CD14-positive monocyte (primary cell): ENCODE results near the gene TBC1D28. TPM values are rescaled to one million over a fixed set of nuclear protein-coding genes. Genes with fewer than 3 reads are reported as not detected.
"Not testable (repeated sequence)": the region's sequence is repeated elsewhere in the genome, so short reads cannot be mapped to it uniquely, and the experiment has no call there.

ENCODE experiments used
- DNase-seq, 3 donors: peaks; one replicate each; pipeline ENCODE4 v3.0.0-alpha.2; 2011 to 2022
- H2AFZ ChIP-seq: 2 replicates; pipeline ENCODE4 v1.6.0; 2012; ENCODE audit warnings: mild to moderate bottlenecking, low read depth, low read length, inconsistent platforms; ENCODE audit not compliant: insufficient read depth, poor library complexity, severe bottlenecking
- H3K27ac ChIP-seq, 2 donors: 1 replicate in 1 of 2; 2 replicates in 1 of 2; pipeline ENCODE4 v1.5.1; 2012 to 2013; ENCODE audit warnings: low read length in 2 of 2, control low read depth in 1 of 2, inconsistent platforms in 1 of 2, low read depth in 1 of 2, mild to moderate bottlenecking in 1 of 2
- H3K27me3 ChIP-seq, 2 donors: one replicate each; pipeline versions ENCODE4 v1.6.0 to v1.6.1; 2011 to 2013; ENCODE audit warnings: low read length in 2 of 2; ENCODE audit not compliant: control insufficient read depth in 2 of 2, insufficient read depth in 2 of 2
- H3K36me3 ChIP-seq, 2 donors: replicated peaks in 1 of 2; 1 replicate in 1 of 2; 2 replicates in 1 of 2; pipeline versions ENCODE4 v1.5.1 to v1.6.1; 2012 to 2013; ENCODE audit warnings: low read length in 2 of 2, control low read depth in 1 of 2, inconsistent platforms in 1 of 2, mild to moderate bottlenecking in 1 of 2; ENCODE audit not compliant: insufficient read depth in 2 of 2, control insufficient read depth in 1 of 2
- H3K4me1 ChIP-seq, 2 donors: 1 replicate in 1 of 2; 2 replicates in 1 of 2; pipeline versions ENCODE4 v1.5.1 to v1.6.1; 2012 to 2013; ENCODE audit warnings: low read length in 2 of 2, control low read depth in 1 of 2, inconsistent platforms in 1 of 2, mild to moderate bottlenecking in 1 of 2, moderate library complexity in 1 of 2; ENCODE audit not compliant: insufficient read depth in 2 of 2, control insufficient read depth in 1 of 2
- H3K4me2 ChIP-seq: replicated peaks from 2 replicates; pipeline ENCODE3; 2012; ENCODE audit warnings: low read length, moderate library complexity, mild to moderate bottlenecking; ENCODE audit not compliant: poor library complexity, severe bottlenecking; ENCODE audit errors: extremely low read depth
- H3K4me3 ChIP-seq, 3 experiments: fragments of 200-600 bp in 1 of 3; sonication (generic) in 1 of 3; replicated peaks in 1 of 3; 1 replicate in 2 of 3; 2 replicates in 1 of 3; pipeline ENCODE4 v1.5.1; 2011 to 2013; ENCODE audit warnings: low read length in 3 of 3, mild to moderate bottlenecking in 3 of 3, control low read depth in 2 of 3, low read depth in 2 of 3, inconsistent platforms in 1 of 3, moderate library complexity in 1 of 3
- H3K79me2 ChIP-seq: 2 replicates; pipeline ENCODE4 v1.6.0; 2012; ENCODE audit warnings: mild to moderate bottlenecking, control low read depth, inconsistent platforms, low read length, moderate library complexity; ENCODE audit not compliant: insufficient read depth
- H3K9ac ChIP-seq: 2 replicates; pipeline ENCODE4 v1.6.0; 2017; ENCODE audit warnings: low read length, mild to moderate bottlenecking; ENCODE audit not compliant: insufficient read depth, poor library complexity, severe bottlenecking
- H3K9me3 ChIP-seq, 2 donors: replicated peaks in 1 of 2; 1 replicate in 1 of 2; 2 replicates in 1 of 2; pipeline versions ENCODE4 v1.5.1 to v1.6.1; 2012 to 2013; ENCODE audit warnings: low read length in 2 of 2, control low read depth in 1 of 2; ENCODE audit not compliant: control insufficient read depth in 1 of 2, insufficient read depth in 1 of 2
- H4K20me1 ChIP-seq: 2 replicates; pipeline ENCODE4 v1.6.0; 2012; ENCODE audit warnings: mild to moderate bottlenecking, low read length, control low read depth, moderate library complexity; ENCODE audit not compliant: insufficient read depth
- H3K27ac Mint-ChIP-seq, 7 donors: one replicate each; pipeline ENCODE4 v1.8.0; 2020; ENCODE audit warnings: mild to moderate bottlenecking in 7 of 7, mixed read lengths in 7 of 7, moderate library complexity in 6 of 7, inconsistent platforms in 2 of 7
- H3K27me3 Mint-ChIP-seq, 3 donors: one replicate each; pipeline ENCODE4 v1.8.0; 2021 to 2022; ENCODE audit warnings: low read depth in 3 of 3, mild to moderate bottlenecking in 3 of 3, mixed read lengths in 3 of 3, moderate library complexity in 3 of 3, inconsistent platforms in 1 of 3
- H3K36me3 Mint-ChIP-seq, 2 donors: one replicate each; pipeline ENCODE4 v1.8.0; 2020; ENCODE audit warnings: mixed read lengths in 2 of 2, inconsistent platforms in 1 of 2, mild to moderate bottlenecking in 1 of 2
- H3K4me1 Mint-ChIP-seq: one replicate; pipeline ENCODE4 v1.8.0; 2020; ENCODE audit warnings: mild to moderate bottlenecking, mixed read lengths
- H3K4me3 Mint-ChIP-seq, 2 donors: one replicate each; pipeline ENCODE4 v1.8.0; 2020; ENCODE audit warnings: mild to moderate bottlenecking in 2 of 2, mixed read lengths in 2 of 2, moderate library complexity in 1 of 2
- H3K9me3 Mint-ChIP-seq, 7 donors: one replicate each; pipeline ENCODE4 v1.8.0; 2020 to 2022; ENCODE audit warnings: mixed read lengths in 7 of 7, mild to moderate bottlenecking in 6 of 7, moderate library complexity in 6 of 7, inconsistent platforms in 2 of 7
- WGBS: methylation state at CpG from one replicate; pipeline ENCODE4 v1.1.5; 2013; ENCODE audit warnings: missing lambda C conversion rate; ENCODE audit not compliant: insufficient coverage; 5-methylcytosine and 5-hydroxymethylcytosine counted together
- intact Hi-C, 2 donors: fragments of 100-400 bp; cut with micrococcal nuclease; formaldehyde crosslinking; loops; one replicate each; pipeline versions ENCODE4 v1.15.0 to v1.15.1; 2023
- polyA plus RNA-seq, 3 donors: library from polyadenylated mRNA; depleted of rRNA in 1 of 3; unstranded in 2 of 3; stranded (reverse) in 1 of 3; fragments of 300-500 nt in 2 of 3; fragments of >200 nt in 1 of 3; fragmentation: Illumina TruSeq in 2 of 3; gene quantifications; 1 replicate in 2 of 3; 2 replicates in 1 of 3; pipeline ENCODE4 v1.2.3, GENCODE V29; 2012 to 2021

The TBC1D28 gene
- polyA plus RNA-seq, 3 donors: not detected

GRCh38 chr17:18676928-18677327 lies 32.7 kb upstream of the TBC1D28 start:
- WGBS: no CpG with 5 or more reads among the region's 3 CpGs
- intact Hi-C loops, H2AFZ ChIP-seq, H3K27ac ChIP-seq, H3K27ac Mint-ChIP-seq, H3K4me3 Mint-ChIP-seq, H3K4me1 ChIP-seq, H3K9ac ChIP-seq, H3K27me3 Mint-ChIP-seq, H3K36me3 Mint-ChIP-seq, H3K9me3 ChIP-seq, H3K4me3 ChIP-seq, H3K4me1 Mint-ChIP-seq, H3K4me2 ChIP-seq, H3K27me3 ChIP-seq, H4K20me1 ChIP-seq, H3K36me3 ChIP-seq, H3K79me2 ChIP-seq, DNase-seq: not testable (repeated sequence)
- H3K9me3 Mint-ChIP-seq: peaks cover 2 to 21% (median 9%) of the 10 kb centered on the region in 7 donors

- H3K4me1 ChIP-seq, DNase-seq, H3K4me1 Mint-ChIP-seq, H3K79me2 ChIP-seq, H3K27ac ChIP-seq, intact Hi-C loops, H3K36me3 Mint-ChIP-seq, H3K36me3 ChIP-seq, H3K4me3 ChIP-seq, H3K27me3 ChIP-seq, H3K9ac ChIP-seq, H2AFZ ChIP-seq, H3K4me3 Mint-ChIP-seq, H3K27me3 Mint-ChIP-seq, H4K20me1 ChIP-seq, H3K4me2 ChIP-seq, H3K27ac Mint-ChIP-seq: not testable (repeated sequence)
- H3K9me3 Mint-ChIP-seq: peaks cover 9 to 37% (median 26%) of the 10 kb centered on the region in 7 donors
- WGBS: 100% methylated on average over 1 of the region's 102 CpGs
- peaks cover 6 to 13% of the 10 kb centered on the region in 2 donors for H3K9me3 ChIP-seq
Observed at GRCh38 chr17:18672395-18673227, 28.4 kb upstream of the TBC1D28 start.

- intact Hi-C loops, H3K9ac ChIP-seq, H3K27ac Mint-ChIP-seq, H3K36me3 ChIP-seq, H3K4me3 Mint-ChIP-seq, H3K4me2 ChIP-seq, H3K4me3 ChIP-seq, H4K20me1 ChIP-seq, H3K36me3 Mint-ChIP-seq, H3K27ac ChIP-seq, H2AFZ ChIP-seq, H3K27me3 Mint-ChIP-seq, H3K4me1 ChIP-seq, DNase-seq, H3K27me3 ChIP-seq, H3K79me2 ChIP-seq, H3K4me1 Mint-ChIP-seq: not testable (repeated sequence)
- H3K9me3 Mint-ChIP-seq: peaks cover 7 to 35% (median 24%) of the 10 kb centered on the region in 7 donors
- 88% methylated on average over 1 of the region's 1 CpG for WGBS
- H3K9me3 ChIP-seq: peaks cover 6 to 16% of the 10 kb centered on the region in 2 donors
Observed at GRCh38 chr17:18668625-18669024, 24.4 kb upstream of the TBC1D28 start.

- H3K4me3 ChIP-seq, intact Hi-C loops, H3K36me3 Mint-ChIP-seq, H3K27ac Mint-ChIP-seq, H3K79me2 ChIP-seq, DNase-seq, H4K20me1 ChIP-seq, H3K27me3 Mint-ChIP-seq, H3K9ac ChIP-seq, H3K27me3 ChIP-seq, H3K4me1 Mint-ChIP-seq, H3K4me1 ChIP-seq, H3K27ac ChIP-seq, H3K4me2 ChIP-seq, H3K36me3 ChIP-seq, H3K4me3 Mint-ChIP-seq, H2AFZ ChIP-seq: not testable (repeated sequence)
- H3K9me3 Mint-ChIP-seq: peaks cover 11 to 46% (median 35%) of the 10 kb centered on the region in 7 donors
- H3K9me3 ChIP-seq: peaks cover 12 to 15% of the 10 kb centered on the region in 2 donors
- no CpG with 5 or more reads among the region's 3 CpGs for WGBS
Observed at GRCh38 chr17:18667535-18667934, 23.3 kb upstream of the TBC1D28 start.
